B cell (primary cell): Measurements from ENCODE around the gene ICAM3. TPM values are rescaled to one million over a fixed set of nuclear protein-coding genes. Genes with fewer than 3 reads are reported as not detected.

Experiments used
- ATAC-seq: fragments of 200-7000 bp; cut with Tn5 transposase; one replicate; pipeline ENCODE4 v1.10.0; 2021; ENCODE audit warnings: low read depth, mild to moderate bottlenecking, moderate number of reproducible peaks, moderate library complexity
- CTCF ChIA-PET: fragments of 350-600 bp; sonication (Branson Sonifier 250); formaldehyde crosslinking; loops from one replicate; lab custom pipeline; 2021; ENCODE audit warnings: antibody characterized with exemption, inconsistent platforms; lab: Charles Lee
- POLR2A ChIA-PET: fragments of 350-600 bp; sonication (Branson Sonifier 250); formaldehyde crosslinking; loops from one replicate; lab custom pipeline; 2021; ENCODE audit warnings: antibody characterized with exemption; lab: Charles Lee
- DNase-seq: peaks from one replicate; pipeline ENCODE4 v3.0.0; 2013
- H2AFZ ChIP-seq: 2 replicates; pipeline ENCODE4 v1.6.1; 2012; ENCODE audit warnings: mild to moderate bottlenecking, low read depth, low read length; ENCODE audit not compliant: insufficient read depth, poor library complexity, severe bottlenecking
- H3K27ac ChIP-seq, 2 donors: 1 replicate in 1 of 2; 2 replicates in 1 of 2; pipeline ENCODE4 v1.5.1; 2012 to 2013; ENCODE audit warnings: low read length in 2 of 2, mild to moderate bottlenecking in 2 of 2, moderate library complexity in 1 of 2
- H3K27me3 ChIP-seq, 4 experiments: fragments of 200-600 bp in 1 of 4; sonication (generic) in 1 of 4; replicated peaks in 1 of 4; 1 replicate in 2 of 4; 2 replicates in 2 of 4; pipeline versions ENCODE4 v1.6.1 to v1.7.0; 2013 to 2016; ENCODE audit warnings: low read length in 3 of 4, mild to moderate bottlenecking in 2 of 4, mixed read lengths in 1 of 4, moderate library complexity in 1 of 4; ENCODE audit not compliant: insufficient read depth in 4 of 4, control insufficient read depth in 3 of 4; ENCODE audit errors: control extremely low read depth in 1 of 4
- H3K36me3 ChIP-seq, 2 experiments: replicated peaks in 1 of 2; 1 replicate in 1 of 2; 2 replicates in 1 of 2; pipeline versions ENCODE4 v1.6.1 to v1.7.1; 2013; ENCODE audit warnings: low read length in 1 of 2; ENCODE audit not compliant: insufficient read depth in 2 of 2, control insufficient read depth in 1 of 2; ENCODE audit errors: control extremely low read depth in 1 of 2, extremely low read depth in 1 of 2
- H3K4me1 ChIP-seq, 2 donors: fragments of 200-600 bp in 1 of 2; sonication (generic) in 1 of 2; 1 replicate in 1 of 2; 2 replicates in 1 of 2; pipeline versions ENCODE4 v1.5.1 to v1.6.1; 2013 to 2017; ENCODE audit warnings: low read length in 2 of 2; ENCODE audit not compliant: control insufficient read depth in 2 of 2, insufficient read depth in 2 of 2
- H3K4me2 ChIP-seq: replicated peaks from 2 replicates; pipeline ENCODE3; 2012; ENCODE audit warnings: mild to moderate bottlenecking, low read depth, low read length; ENCODE audit not compliant: poor library complexity, severe bottlenecking
- H3K4me3 ChIP-seq, 5 experiments: fragments of 200-600 bp in 1 of 5; sonication (generic) in 1 of 5; 1 replicate in 3 of 5; 2 replicates in 2 of 5; pipeline versions ENCODE4 v1.5.1 to v1.7.0; 2011 to 2016; ENCODE audit warnings: low read length in 4 of 5, mild to moderate bottlenecking in 4 of 5, low read depth in 2 of 5, control low read depth in 1 of 5, moderate library complexity in 1 of 5; ENCODE audit not compliant: insufficient read depth in 1 of 5; ENCODE audit errors: control extremely low read depth in 1 of 5, extremely low read depth in 1 of 5
- H3K79me2 ChIP-seq: fragments of 200-600 bp; sonication (generic); one replicate; pipeline ENCODE4 v1.6.0; 2016; ENCODE audit warnings: low read length; ENCODE audit not compliant: control insufficient read depth, insufficient read depth
- H3K9ac ChIP-seq: fragments of 200-600 bp; sonication (generic); 2 replicates; pipeline ENCODE4 v1.6.1; 2017; ENCODE audit warnings: mild to moderate bottlenecking, low read length, moderate library complexity
- H3K9me3 ChIP-seq, 3 donors: one replicate each; pipeline versions ENCODE4 v1.6.1 to v1.7.1; 2013; ENCODE audit warnings: low read length in 2 of 3; ENCODE audit not compliant: control insufficient read depth in 2 of 3, insufficient read depth in 1 of 3; ENCODE audit errors: control extremely low read depth in 1 of 3
- H4K20me1 ChIP-seq: 2 replicates; pipeline ENCODE4 v1.6.0; 2012; ENCODE audit warnings: mild to moderate bottlenecking, low read length; ENCODE audit not compliant: insufficient read depth, control insufficient read depth, poor library complexity, severe bottlenecking
- H3K27ac Mint-ChIP-seq: one replicate; pipeline ENCODE4 v1.8.0; 2021; ENCODE audit warnings: mixed read lengths
- H3K27me3 Mint-ChIP-seq: one replicate; pipeline ENCODE4 v1.8.0; 2021; ENCODE audit warnings: mixed read lengths
- H3K4me1 Mint-ChIP-seq: one replicate; pipeline ENCODE4 v1.8.0; 2021; ENCODE audit warnings: mixed read lengths
- H3K4me3 Mint-ChIP-seq: one replicate; pipeline ENCODE4 v1.8.0; 2021; ENCODE audit warnings: mixed read lengths
- H3K9me3 Mint-ChIP-seq: one replicate; pipeline ENCODE4 v1.8.0; 2022; ENCODE audit warnings: mixed read lengths; ENCODE audit not compliant: insufficient read depth
- EZH2 ChIP-seq: IDR thresholded peaks from 2 replicates; pipeline ENCODE4 v1.6.1; 2012; ENCODE audit warnings: borderline replicate concordance, low read depth, mild to moderate bottlenecking, moderate library complexity, low read length; ENCODE audit not compliant: insufficient read depth, poor library complexity, severe bottlenecking
- WGBS: methylation state at CpG from one replicate; pipeline ENCODE4 v1.1.5; 2013; ENCODE audit warnings: missing lambda C conversion rate; ENCODE audit not compliant: insufficient coverage; 5-methylcytosine and 5-hydroxymethylcytosine counted together
- intact Hi-C: fragments of 100-400 bp; cut with micrococcal nuclease; formaldehyde crosslinking; loops from one replicate; pipeline ENCODE4 v1.10.0; 2022
- polyA plus RNA-seq: library from polyadenylated mRNA; depleted of rRNA; stranded (reverse); fragments of >200 nt; gene quantifications from 2 replicates; pipeline ENCODE4 v1.2.3, GENCODE V29; 2012
- total RNA-seq, 2 donors: library from RNA; stranded (reverse); fragments of 120-200 nt in 1 of 2; gene quantifications; 1 replicate in 1 of 2; 2 replicates in 1 of 2; pipeline versions ENCODE4 v1.2.3 to v1.2.4, GENCODE V29; 2013 to 2022
- TF ChIP-seq, protein P1 (sequence below): fragments of 200-600 bp; IDR thresholded peaks from one replicate; pipeline ENCODE4 v1.8.0; 2022; ENCODE audit warnings: antibody characterized with exemption, mild to moderate bottlenecking

The ICAM3 gene
- total and polyA plus RNA-seq, 2 donors (not counting 1 experiment from before 2014, with no cell fraction given): 119 to 223 TPM

DNA sequence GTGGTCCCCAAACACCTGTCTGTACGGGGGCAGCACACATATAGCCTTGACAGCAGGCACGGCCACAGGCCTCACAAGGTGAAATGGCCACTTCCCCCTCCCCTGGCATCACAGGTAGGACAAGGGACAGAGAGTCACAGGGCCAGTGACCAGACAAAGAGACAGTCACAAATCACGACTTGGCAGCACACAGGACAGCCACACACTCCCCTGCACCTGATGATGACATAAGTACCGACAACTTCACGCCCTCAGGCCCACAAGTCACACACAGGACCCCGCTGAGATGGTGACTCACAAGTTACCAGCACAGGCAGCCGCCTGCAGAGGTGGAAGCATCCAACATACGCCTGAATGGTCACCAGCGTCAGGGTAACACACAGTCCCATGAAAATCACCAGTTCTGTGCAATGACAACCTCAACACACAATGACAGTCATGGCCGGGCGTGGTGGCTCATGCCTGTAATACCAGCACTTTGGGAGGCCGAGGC, 24.4 kb upstream of the ICAM3 start:
- POLR2A ChIA-PET: no interaction called here
- no peaks in the 10 kb centered on the region for H3K27me3 Mint-ChIP-seq
- no peak overlapping the region for H3K4me3 Mint-ChIP-seq
- Histone ChIP-seq H3K27me3 (no peaks in the 10 kb centered on the region), H3K9ac (no peak overlapping the region), H4K20me1 (peaks cover 26% of the 10 kb centered on the region), H2AFZ (no peak overlapping the region), H3K4me1 (no peaks in the 10 kb centered on the region), H3K36me3 (peaks cover 0 to 77% of the 10 kb centered on the region in 2 experiments), H3K79me2 (peaks cover 35% of the 10 kb centered on the region), H3K27ac (no peak overlapping the region), H3K4me3 (no peak overlapping the region), H3K9me3 (peaks cover 0 to 2% (median 0%) of the 10 kb centered on the region in 3 donors), H3K4me2 (no peak overlapping the region)
- H3K27ac Mint-ChIP-seq: no peak overlapping the region
- CTCF ChIA-PET: no interaction called here
- TF ChIP-seq EZH2: no peak
- TF ChIP-seq, protein P1, sequence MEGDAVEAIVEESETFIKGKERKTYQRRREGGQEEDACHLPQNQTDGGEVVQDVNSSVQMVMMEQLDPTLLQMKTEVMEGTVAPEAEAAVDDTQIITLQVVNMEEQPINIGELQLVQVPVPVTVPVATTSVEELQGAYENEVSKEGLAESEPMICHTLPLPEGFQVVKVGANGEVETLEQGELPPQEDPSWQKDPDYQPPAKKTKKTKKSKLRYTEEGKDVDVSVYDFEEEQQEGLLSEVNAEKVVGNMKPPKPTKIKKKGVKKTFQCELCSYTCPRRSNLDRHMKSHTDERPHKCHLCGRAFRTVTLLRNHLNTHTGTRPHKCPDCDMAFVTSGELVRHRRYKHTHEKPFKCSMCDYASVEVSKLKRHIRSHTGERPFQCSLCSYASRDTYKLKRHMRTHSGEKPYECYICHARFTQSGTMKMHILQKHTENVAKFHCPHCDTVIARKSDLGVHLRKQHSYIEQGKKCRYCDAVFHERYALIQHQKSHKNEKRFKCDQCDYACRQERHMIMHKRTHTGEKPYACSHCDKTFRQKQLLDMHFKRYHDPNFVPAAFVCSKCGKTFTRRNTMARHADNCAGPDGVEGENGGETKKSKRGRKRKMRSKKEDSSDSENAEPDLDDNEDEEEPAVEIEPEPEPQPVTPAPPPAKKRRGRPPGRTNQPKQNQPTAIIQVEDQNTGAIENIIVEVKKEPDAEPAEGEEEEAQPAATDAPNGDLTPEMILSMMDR: no peak
- ATAC-seq (no peak), DNase-seq (no peak)
- H3K9me3 Mint-ChIP-seq: no peaks in the 10 kb centered on the region
- H3K4me1 Mint-ChIP-seq: no peaks in the 10 kb centered on the region
- intact Hi-C loops: no loop called here
- WGBS: 94% methylated on average over 12 of the region's 12 CpGs

GRCh38 chr19:10362259-10362658, 22.8 kb upstream of the ICAM3 start:
- H2AFZ ChIP-seq: no peak overlapping the region
- H3K36me3 ChIP-seq: peaks cover 0 to 76% of the 10 kb centered on the region in 2 experiments
- ChIA-PET CTCF (interaction anchor here (1.0 kb wide), 1 partner anchor 27 kb away, joined by 3 read pairs; no protein-coding TSS in a partner anchor), POLR2A (no interaction called here)
- H3K4me3 ChIP-seq: no peak overlapping the region
- H3K4me1 Mint-ChIP-seq: no peaks in the 10 kb centered on the region
- no peaks in the 10 kb centered on the region for H3K9me3 ChIP-seq
- peaks cover 26% of the 10 kb centered on the region for H4K20me1 ChIP-seq
- intact Hi-C loops: no loop called here
- no peaks in the 10 kb centered on the region for H3K27me3 ChIP-seq
- H3K27me3 Mint-ChIP-seq: no peaks in the 10 kb centered on the region
- no peaks in the 10 kb centered on the region for H3K4me1 ChIP-seq
- no peak overlapping the region for H3K9ac ChIP-seq
- TF ChIP-seq, protein P1: no peak
- TF ChIP-seq EZH2: no peak
- H3K27ac Mint-ChIP-seq: no peak overlapping the region
- no peaks in the 10 kb centered on the region for H3K9me3 Mint-ChIP-seq
- no peak overlapping the region for H3K27ac ChIP-seq
- no peak overlapping the region for H3K4me3 Mint-ChIP-seq
- DNase-seq (no peak), ATAC-seq (no peak)
- no peak overlapping the region for H3K4me2 ChIP-seq
- H3K79me2 ChIP-seq: peaks cover 30% of the 10 kb centered on the region
- 96% methylated on average over 18 of the region's 18 CpGs for WGBS
